A549 (cell line): Measurements from ENCODE around the gene PRKCE.

Experiments used
- CHD2 ChIP-seq: fragments of 150-350 bp; IDR thresholded peaks from 2 replicates; pipeline ENCODE4 v1.6.1; 2014; ENCODE audit warnings: low read length; ENCODE audit not compliant: partially characterized antibody
- EP300 ChIP-seq, 2 experiments: fragments of >200 bp; sonication (Bioruptor Twin); formaldehyde crosslinking; IDR thresholded peaks; 2 replicates in 1 of 2; 3 replicates in 1 of 2; pipeline ENCODE4 v1.6.1; 2016 to 2017
- FOSL2 ChIP-seq, 2 experiments: fragments of 450-650 bp in 1 of 2; fragments of >200 bp in 1 of 2; sonication (Bioruptor Twin) in 1 of 2; formaldehyde crosslinking; IDR thresholded peaks; 2 replicates each; pipeline versions ENCODE4 v1.5.0 to v1.6.1; 2016 to 2020; ENCODE audit warnings: mild to moderate bottlenecking in 1 of 2, moderate library complexity in 1 of 2
- JUN ChIP-seq, 2 experiments: fragments of >200 bp; sonication (Bioruptor Twin); formaldehyde crosslinking; IDR thresholded peaks; 2 replicates in 1 of 2; 3 replicates in 1 of 2; pipeline ENCODE4 v1.6.1; 2016 to 2017
- NPAS2 ChIP-seq: fragments of 250-450 bp; sonication (Bioruptor Pico); IDR thresholded peaks from 2 replicates; pipeline ENCODE4 v1.8.0; 2022; ENCODE audit warnings: mild to moderate bottlenecking, moderate library complexity, borderline replicate concordance
- POLR2A ChIP-seq: IDR thresholded peaks from 2 replicates; pipeline ENCODE4 v1.6.1; 2012; ENCODE audit warnings: mild to moderate bottlenecking, low read length
- RNF2 ChIP-seq: fragments of 200-600 bp; sonication (generic); IDR thresholded peaks from 2 replicates; pipeline ENCODE4 v1.6.1; 2016; ENCODE audit warnings: low read depth, mild to moderate bottlenecking, antibody characterized with exemption, moderate library complexity, borderline replicate concordance
- ZSCAN20 ChIP-seq: fragments of 250-450 bp; sonication (Bioruptor Pico); IDR thresholded peaks from 2 replicates; pipeline ENCODE4 v1.8.0; 2022; ENCODE audit warnings: mild to moderate bottlenecking, moderate library complexity
- TF ChIP-seq, protein P1 (sequence below): fragments of >200 bp; sonication (Bioruptor Twin); formaldehyde crosslinking; IDR thresholded peaks from 3 replicates; pipeline ENCODE4 v1.5.1; 2016
- TF ChIP-seq, protein P2 (sequence below): fragments of 450-650 bp; IDR thresholded peaks from 2 replicates; pipeline ENCODE4 v1.6.1; 2014; ENCODE audit warnings: antibody characterized with exemption

DNA sequence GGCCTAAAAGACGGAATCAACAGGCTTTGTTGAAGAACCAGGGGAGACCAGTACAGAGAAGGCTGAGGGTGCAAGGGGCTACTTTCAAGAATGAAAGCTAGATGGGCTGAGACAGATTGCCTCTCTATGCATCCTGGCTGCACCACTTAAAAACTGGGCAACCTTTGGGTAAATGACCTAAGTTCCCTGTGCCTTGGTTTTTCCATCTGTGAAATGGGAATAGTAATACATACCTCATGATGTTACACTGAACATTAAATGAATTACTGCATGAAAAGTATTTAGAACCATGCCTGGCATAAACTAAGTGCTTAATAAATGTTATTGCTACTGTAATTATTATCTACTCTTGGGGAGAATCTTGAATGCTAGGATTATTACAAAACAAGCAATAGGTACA is 106.5 kb downstream of the PRKCE start:
- TF ChIP-seq ZSCAN20 (CRISPR knock-in tag), result no peak
- TF ChIP-seq NPAS2 (CRISPR knock-in tag), result no peak
- TF ChIP-seq POLR2A, result no peak
- TF ChIP-seq, protein P1, sequence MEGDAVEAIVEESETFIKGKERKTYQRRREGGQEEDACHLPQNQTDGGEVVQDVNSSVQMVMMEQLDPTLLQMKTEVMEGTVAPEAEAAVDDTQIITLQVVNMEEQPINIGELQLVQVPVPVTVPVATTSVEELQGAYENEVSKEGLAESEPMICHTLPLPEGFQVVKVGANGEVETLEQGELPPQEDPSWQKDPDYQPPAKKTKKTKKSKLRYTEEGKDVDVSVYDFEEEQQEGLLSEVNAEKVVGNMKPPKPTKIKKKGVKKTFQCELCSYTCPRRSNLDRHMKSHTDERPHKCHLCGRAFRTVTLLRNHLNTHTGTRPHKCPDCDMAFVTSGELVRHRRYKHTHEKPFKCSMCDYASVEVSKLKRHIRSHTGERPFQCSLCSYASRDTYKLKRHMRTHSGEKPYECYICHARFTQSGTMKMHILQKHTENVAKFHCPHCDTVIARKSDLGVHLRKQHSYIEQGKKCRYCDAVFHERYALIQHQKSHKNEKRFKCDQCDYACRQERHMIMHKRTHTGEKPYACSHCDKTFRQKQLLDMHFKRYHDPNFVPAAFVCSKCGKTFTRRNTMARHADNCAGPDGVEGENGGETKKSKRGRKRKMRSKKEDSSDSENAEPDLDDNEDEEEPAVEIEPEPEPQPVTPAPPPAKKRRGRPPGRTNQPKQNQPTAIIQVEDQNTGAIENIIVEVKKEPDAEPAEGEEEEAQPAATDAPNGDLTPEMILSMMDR, result no peak
- no peak for TF ChIP-seq EP300 (IDR thresholded peaks at IDR 0.05)
- TF ChIP-seq FOSL2 (IDR thresholded peaks at IDR 0.05), result no peak
- TF ChIP-seq FOSL2 (CRISPR knock-in tag; IDR thresholded peaks at IDR 0.05), result no peak
- TF ChIP-seq, protein P2, sequence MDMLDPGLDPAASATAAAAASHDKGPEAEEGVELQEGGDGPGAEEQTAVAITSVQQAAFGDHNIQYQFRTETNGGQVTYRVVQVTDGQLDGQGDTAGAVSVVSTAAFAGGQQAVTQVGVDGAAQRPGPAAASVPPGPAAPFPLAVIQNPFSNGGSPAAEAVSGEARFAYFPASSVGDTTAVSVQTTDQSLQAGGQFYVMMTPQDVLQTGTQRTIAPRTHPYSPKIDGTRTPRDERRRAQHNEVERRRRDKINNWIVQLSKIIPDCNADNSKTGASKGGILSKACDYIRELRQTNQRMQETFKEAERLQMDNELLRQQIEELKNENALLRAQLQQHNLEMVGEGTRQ, result no peak
- TF ChIP-seq CHD2, result no peak
- no peak for TF ChIP-seq JUN (IDR thresholded peaks at IDR 0.05)
- no peak for TF ChIP-seq RNF2
